Activated CD4-positive, alpha-beta T cell treated with anti-CD3 and anti-CD28 coated beads, Interleukin-2, Interleukin-6, amounts not matched to agents 100 ng/mL and 50 ng/mL, durations not matched to agents 16 hours and 8 hours (primary cell): ENCODE results near the gene CDK2AP2.
"Not testable (repeated sequence)": the region's sequence is repeated elsewhere in the genome, so short reads cannot be mapped to it uniquely, and the experiment has no call there.

Experiments
- DNase-seq: peaks from one replicate; pipeline ENCODE4 v3.0.0-alpha.2; 2020

Gene CDK2AP2

GRCh38 chr11:67489203-67489884 is 18.6 kb downstream of the CDK2AP2 start:
- DNase-seq, result no peak

GRCh38 chr11:67486481-67487195 is 21.3 kb downstream of the CDK2AP2 start:
- peak; percentile 76 for DNase-seq

GRCh38 chr11:67485873-67486361 is 22.0 kb downstream of the CDK2AP2 start:
- DNase-seq, result peak; percentile 86

GRCh38 chr11:67484847-67485311 is 23.1 kb downstream of the CDK2AP2 start:
- DNase-seq, result peak; percentile 90

GRCh38 chr11:67483831-67484665 is 23.9 kb downstream of the CDK2AP2 start:
- peak; percentile 73 for DNase-seq

GRCh38 chr11:67482827-67483798 is 24.8 kb downstream of the CDK2AP2 start, which contains the start of gene AIP:
Gene AIP (plus strand): TSS chr11:67483026. CDS start chr11:67483159, 133 bp downstream.
- peak; percentile 99 for DNase-seq

- DNase-seq, result no peak
Measured at GRCh38 chr11:67482275-67482826, 25.6 kb downstream of the CDK2AP2 start.

GRCh38 chr11:67477344-67478050 is 30.5 kb downstream of the CDK2AP2 start:
- not testable (repeated sequence) for DNase-seq

- not testable (repeated sequence) for DNase-seq
Measured at GRCh38 chr11:67476692-67477091, 31.3 kb downstream of the CDK2AP2 start.

GRCh38 chr11:67472882-67473281 is 35.1 kb downstream of the CDK2AP2 start:
- DNase-seq, result no peak

- DNase-seq, result no peak
Measured at GRCh38 chr11:67470337-67471002, 37.5 kb downstream of the CDK2AP2 start.

- no peak for DNase-seq
Measured at GRCh38 chr11:67469508-67469811, 38.5 kb downstream of the CDK2AP2 start.

- DNase-seq, result peak; percentile 96
Measured at GRCh38 chr11:67468759-67469507, 39.0 kb downstream of the CDK2AP2 start, which contains the start of gene TMEM134. Gene TMEM134 (minus strand): TSS chr11:67469251. CDS start chr11:67469192, 59 bp downstream.

- DNase-seq, result no peak
Measured at GRCh38 chr11:67468456-67468758, 39.6 kb downstream of the CDK2AP2 start.

- DNase-seq, result no peak
Measured at GRCh38 chr11:67468056-67468455, 39.9 kb downstream of the CDK2AP2 start.

- DNase-seq, result no peak
Measured at GRCh38 chr11:67466962-67467771, 40.8 kb downstream of the CDK2AP2 start.

- no peak for DNase-seq
Measured at GRCh38 chr11:67466367-67466766, 41.6 kb downstream of the CDK2AP2 start.

- not testable (repeated sequence) for DNase-seq
Measured at GRCh38 chr11:67465530-67465929, 42.4 kb downstream of the CDK2AP2 start.

GRCh38 chr11:67465189-67465510 is 42.8 kb downstream of the CDK2AP2 start:
- DNase-seq, result no peak
